HG02798 (cell line): ENCODE results near the gene CD300LB.
"Not testable (repeated sequence)": the region's sequence is repeated elsewhere in the genome, so short reads cannot be mapped to it uniquely, and the experiment has no call there.

Experiments used
- ATAC-seq: cut with Tn5 transposase; IDR thresholded peaks from one replicate; pipeline ENCODE4 v1.9.1; 2021; ENCODE audit warnings: mild to moderate bottlenecking; ENCODE audit not compliant: unreplicated experiment, poor library complexity

Gene CD300LB

DNA sequence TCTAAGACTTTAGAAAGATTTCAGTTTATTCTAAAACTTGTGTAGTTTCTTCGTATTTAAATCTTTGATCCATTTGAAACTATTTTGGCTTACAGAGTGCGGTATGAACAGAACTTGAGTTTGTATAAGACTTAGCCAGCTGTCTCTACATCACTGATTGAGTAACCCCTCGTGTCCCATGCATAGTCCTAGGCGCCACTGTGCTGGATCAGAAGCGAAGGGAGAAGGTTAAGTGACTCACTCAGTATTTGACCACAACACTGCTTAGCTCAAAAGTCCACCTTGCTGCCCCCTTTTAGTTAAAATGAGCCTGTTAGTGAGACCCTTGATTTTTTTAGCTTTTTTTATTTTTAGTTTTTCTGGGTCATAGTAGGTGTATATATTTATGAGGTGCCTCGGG is 28.4 kb downstream of the CD300LB start:
- no peak for ATAC-seq

DNA sequence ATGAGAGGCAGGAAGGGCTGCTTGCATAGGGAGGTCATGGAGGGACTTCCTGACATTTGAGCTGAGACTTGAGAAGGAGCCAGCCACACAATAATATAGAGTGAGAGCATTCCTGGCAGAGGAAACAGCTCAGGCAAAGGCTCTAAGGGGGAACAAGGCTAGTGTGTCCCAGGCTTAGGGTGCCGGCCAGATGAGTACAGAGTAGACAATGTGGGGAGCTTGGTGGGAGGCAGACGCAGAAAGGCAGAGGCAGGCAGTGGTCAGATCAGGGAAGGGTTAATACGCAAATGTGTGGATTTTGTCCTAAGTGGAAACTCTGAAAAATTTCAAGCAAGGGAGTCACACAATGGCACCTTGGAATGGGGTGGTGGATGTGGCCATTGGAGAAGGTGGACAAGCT is 31.3 kb downstream of the CD300LB start:
- ATAC-seq, result no peak

DNA sequence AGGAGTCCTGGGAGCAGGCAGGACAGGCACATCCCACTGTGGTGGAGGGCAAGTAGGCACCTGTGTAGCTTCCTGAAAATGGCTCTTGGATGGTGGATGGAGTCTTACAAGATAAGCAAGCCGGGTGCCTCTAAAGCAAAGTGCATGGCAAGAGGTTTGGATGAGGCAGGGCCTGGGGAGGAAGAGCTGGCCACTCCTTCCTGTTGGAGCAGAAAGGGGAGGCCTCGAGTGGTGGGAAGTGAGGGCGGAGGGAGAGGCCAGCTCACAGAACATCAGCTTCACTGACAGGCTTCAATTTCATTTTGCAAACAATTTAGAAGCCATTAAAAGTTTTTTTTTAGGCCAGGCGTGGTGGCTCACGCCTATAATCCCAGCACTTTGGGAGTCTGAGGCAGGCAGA is 33.8 kb downstream of the CD300LB start:
- ATAC-seq, result no peak

DNA sequence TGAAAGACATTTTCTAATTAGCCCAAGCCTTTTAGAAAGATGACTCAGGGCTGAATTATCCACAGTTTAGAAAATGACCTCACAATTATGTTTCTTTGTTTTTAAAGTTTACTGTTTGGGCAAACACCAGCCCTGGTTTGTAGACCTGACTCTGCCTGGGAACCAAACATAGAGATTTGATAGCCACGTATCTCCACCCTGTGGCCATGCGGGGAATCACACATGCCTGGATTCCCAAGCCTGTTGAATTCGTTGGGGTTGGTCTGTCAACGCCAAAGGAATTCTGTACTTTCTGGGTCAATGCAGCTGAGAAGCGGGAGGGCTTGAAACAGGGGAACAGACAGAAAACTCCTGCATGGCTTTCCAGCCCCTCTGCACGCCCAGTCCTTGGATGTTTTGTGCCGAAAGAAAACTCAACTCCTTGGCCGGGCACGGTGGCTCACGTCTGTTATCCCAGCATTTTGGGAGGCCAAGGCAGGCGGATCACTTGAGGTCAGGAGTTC is 37.9 kb downstream of the CD300LB start:
- ATAC-seq, result peak; percentile 41

DNA sequence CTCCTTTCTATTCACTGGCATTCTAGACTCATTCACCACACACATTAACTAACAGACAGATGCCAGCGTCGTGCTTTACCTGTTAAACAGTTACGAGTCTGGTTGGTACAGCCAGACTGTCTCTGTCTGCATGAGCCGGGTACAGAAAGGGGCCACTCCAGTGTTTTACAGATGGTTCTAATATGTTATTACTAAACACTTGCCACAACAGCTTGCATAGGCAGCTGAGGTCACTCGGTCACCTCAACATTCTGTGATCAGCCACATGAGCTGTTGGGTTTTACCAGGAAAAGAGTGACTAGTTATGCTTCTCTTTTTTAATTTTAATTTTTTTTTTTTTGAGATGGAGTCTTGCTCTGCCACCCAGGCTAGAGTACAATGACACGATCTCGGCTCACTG is 39.6 kb downstream of the CD300LB start:
- ATAC-seq, result no peak

DNA sequence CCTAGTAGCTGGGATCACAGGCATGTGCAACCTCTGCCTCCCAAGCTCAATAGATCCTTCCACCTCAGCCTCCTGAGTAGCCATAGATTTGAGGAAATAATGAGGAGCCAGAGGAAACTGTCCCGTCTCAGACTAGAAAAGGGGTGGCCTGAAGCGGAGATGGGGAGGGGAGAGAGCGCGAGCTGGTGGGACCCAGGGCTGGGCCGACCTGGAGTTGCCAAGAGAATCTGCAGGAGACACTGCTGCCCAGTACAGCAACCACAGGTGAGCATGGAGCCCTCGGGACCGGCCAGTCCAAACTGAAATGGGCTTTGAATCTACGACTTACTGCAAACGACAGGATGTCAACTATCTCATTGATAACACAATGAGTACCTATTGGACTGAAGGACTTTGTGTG is 40.6 kb downstream of the CD300LB start:
- no peak for ATAC-seq

DNA sequence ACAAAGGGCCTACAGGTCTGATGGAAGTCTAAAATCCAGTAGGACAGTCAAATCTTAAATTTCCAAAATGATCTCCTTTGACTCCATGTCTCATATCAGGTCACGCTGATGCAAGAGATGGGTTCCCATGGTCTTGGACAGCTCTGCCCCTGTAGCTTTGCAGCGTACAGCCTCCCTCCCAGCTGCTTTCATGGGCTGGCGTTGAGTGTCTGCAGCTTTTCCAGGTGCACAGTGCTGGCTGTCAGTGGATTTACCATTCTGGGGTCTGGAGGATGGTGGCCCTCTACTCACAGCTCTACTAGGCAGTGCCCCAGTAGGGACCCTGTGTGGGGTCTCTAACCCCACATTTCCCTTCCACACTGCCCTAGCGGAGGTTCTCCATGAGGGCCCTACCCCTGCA is 43.0 kb downstream of the CD300LB start:
- not testable (repeated sequence) for ATAC-seq

DNA sequence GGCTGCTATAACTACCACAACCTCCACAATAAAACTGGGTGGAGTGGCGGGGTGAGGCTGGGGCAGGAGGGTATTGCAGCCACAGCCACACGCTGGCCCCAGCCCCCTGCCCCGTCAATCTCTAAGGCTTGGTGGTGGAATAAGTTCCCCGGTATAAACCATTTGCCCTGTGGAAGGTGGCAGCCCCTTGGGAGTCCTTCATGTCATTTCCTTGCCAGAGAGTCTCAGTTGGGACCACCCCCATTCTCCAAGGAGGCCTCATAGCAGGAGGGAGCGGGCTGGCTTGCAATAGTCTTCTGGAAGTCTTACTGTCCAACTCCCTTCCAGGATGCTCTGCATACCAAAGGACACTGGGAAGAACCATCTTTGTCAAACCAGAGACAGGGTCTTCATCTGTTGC is 45.4 kb downstream of the CD300LB start:
- ATAC-seq, result no peak

DNA sequence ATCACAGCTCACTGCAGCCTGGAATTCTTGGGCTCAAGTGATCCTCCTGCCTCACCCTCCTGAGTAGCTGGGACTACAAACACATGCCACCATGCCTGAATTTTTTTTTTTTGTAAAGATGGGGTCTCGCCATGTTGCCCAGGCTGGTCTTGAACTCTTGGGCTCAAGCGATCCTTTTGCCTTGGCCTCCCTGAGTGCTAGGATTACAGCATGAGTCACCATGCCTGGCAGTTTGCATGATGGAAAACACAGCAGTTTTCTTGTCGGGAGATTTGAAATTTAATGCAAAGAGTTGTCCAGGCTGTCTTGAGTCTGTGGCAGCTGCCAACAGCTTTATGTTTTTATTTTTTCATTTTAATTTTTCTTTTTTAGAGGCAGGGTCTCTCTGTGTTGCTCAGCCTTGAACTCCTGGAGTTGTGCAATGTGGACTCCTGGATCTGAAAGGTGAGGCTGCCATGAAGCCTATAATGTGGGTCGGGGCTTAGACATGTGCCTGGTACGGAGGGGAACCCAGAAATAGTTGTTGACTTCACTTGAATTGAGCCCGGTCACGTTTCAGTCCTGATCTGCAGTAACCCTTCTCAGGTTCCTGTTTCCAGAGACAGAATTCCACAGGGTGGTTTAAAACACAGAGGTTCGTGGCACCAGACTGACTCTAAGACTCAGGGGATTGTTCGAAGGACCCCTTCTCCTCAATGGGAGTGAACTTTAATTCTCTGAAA is 46.1 kb downstream of the CD300LB start:
- ATAC-seq, result no peak

DNA sequence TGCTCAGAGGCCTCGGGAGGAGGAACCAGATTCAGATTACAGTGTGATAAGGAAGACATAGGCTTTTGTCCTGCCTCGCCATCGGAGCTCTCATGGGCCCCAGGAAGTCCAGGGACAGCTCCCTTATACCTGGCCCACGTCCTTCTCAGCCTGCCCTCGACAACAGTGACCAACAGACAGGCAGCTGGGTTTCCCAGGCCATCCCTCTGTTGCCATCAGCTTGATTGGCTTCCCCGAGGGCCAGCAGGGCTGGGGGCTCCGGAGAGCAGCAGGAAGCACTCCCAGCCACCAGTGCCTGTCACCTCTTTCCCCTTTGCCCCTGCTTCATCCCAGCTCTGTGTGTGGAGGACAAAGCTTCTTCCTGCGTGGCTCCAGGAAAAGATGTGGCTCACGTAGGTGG is 47.2 kb downstream of the CD300LB start:
- no peak for ATAC-seq

DNA sequence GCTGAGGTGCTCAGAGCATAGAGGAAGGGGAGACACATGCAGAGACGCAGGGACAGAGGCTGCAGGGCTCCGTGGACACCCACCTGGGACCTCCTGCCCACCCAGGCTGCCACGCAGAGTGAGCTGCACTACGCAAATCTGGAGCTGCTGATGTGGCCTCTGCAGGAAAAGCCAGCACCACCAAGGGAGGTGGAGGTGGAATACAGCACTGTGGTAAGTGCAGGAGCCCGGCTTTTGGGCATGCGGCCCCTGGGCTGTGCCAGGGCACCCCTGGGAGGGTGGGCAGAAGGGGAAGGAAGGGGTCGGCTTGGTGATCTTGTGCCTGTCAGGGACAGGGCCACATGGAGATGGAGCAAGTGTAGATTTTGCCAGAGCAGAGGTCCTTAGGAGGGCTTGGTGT is 49.7 kb downstream of the CD300LB start:
- no peak for ATAC-seq

DNA sequence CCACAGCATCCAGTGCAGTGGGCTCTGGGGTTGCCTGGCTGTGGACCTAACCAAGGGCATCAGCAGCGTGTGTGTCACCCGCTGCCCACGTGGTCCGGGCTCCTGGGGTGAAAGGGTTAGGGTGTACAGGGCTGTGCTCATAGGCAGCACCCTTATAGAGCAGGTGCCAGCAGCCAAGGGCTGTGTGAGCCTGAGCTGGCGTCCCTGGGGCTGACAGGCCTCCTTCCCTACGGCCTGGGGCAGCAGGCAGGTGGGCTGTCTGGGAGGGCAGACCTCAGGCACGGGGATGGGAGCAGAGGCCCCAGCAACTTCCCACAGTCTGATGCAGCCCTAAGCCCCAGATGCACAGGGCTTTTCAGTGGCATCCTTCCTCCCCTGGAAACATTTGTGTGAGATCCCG is 51.0 kb downstream of the CD300LB start:
- ATAC-seq, result no peak

DNA sequence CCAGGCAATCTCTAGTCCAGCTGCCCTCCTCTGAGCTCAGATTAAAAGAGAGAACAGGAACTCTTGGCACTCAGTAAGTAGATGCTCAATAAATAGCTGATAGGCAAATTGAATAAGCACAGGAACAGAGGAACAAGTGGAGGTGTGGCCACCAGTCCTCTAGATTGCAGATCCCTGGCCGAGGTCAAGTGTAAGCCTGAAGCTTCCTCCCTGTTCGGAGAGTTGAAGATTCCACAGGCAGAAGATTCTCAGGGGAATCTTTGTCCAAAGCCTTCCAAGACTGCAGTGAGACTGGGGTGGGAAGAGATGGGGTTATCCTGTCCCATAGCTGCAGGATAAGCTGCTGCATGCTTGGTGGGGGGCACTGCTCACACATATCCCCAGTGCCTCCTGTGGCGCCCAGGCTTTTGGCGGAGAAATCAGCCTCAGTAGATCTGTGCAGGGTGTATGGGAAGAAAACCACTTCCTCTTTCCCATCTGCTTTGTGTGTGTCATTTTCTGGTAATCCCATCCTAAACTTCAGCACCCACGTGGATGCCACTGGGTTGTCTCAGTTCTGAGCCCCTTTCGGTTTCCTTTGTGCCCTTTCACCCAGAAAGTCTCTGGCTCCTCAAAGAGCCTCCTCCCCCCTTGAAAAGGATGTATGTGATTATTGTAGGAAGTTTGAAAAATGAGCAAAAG is 52.7 kb downstream of the CD300LB start:
- ATAC-seq, result peak; percentile 50

DNA sequence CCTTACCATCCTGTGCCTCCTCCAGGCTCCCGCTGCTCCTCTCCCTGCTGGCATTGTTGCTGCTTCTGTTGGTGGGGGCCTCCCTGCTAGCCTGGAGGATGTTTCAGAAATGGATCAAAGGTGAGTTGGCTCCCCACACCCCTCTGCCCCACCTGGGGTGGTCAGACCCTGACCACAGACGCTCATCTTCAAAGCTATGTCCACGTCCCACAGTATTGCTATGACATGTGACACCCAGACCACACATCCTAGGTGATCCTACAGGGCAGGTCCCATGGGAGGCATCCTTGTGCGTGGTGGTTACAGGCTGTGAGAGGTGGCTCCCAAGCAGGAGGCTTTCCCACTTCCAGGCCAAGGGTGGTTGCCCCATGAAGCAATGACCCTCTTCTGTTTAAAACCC is 53.9 kb downstream of the CD300LB start:
- no peak for ATAC-seq

DNA sequence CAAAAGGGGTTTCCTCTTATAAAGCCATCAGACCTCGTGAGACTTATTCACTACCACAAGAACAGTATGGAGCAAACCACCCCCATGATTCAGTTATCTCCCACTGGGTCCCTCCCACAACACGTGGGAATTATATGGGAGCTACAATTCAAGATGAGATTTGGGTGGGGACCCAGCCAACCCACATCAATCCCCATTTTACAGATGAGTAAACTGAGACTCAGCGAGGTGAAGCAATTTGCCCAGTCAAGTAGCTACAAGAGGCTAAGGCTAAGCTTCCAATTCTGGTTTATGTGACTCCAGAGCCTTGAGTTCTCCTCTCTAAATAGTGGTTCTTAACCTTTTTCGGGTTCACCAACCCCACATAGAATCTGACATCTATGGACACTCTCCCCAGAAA is 56.1 kb downstream of the CD300LB start:
- ATAC-seq, result no peak

DNA sequence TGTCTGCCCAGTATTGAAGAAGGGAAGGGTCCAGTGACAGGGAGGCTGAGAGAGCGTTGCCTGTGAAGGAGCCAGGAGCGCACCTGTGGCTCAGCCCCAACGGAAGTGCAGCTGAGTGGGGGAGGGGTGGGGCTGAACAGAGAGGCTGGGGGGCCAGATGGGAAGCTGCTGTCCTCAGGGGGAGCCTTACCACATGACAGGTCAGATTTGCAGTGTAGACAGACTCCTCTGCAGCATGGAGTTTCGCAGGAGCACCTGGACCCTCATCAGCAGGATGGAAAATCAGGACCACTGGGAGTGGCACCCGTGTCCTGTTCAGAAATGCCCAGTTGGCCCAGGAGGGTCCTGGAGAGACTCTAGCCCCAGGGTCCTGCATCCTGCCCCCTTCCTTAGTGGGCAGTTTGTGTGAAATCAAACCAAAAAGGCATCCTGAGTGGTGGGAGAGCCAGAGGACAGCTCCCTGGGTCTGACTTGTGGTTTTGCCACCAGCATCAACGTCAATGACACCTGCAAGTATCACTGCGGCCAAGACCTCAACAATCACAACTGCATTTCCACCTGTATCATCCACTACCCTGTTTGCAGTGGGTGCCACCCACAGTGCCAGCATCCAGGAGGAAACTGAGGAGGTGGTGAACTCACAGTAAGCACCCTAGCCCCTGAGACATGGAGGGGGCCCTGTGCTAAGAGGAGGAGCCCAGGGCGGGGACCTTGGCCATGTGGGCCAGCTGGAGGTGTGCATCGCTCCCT is 57.1 kb downstream of the CD300LB start:
- no peak for ATAC-seq

DNA sequence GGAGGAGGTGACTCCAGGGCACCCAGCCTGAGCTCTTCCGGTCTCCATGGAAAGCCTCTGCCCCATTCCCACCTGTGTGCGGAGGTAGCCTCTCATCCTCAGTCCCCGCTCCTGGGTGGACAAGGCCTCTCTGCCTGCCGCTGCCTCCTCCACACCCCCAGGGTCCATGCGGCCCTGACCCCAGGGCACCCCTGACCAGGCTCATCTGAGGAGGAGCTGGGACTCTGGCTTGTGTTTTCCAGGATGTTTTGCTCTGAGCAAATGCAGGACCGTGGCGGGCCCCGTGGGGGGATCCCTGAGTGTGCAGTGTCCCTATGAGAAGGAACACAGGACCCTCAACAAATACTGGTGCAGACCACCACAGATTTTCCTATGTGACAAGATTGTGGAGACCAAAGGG is 58.0 kb downstream of the CD300LB start:
- no peak for ATAC-seq

DNA sequence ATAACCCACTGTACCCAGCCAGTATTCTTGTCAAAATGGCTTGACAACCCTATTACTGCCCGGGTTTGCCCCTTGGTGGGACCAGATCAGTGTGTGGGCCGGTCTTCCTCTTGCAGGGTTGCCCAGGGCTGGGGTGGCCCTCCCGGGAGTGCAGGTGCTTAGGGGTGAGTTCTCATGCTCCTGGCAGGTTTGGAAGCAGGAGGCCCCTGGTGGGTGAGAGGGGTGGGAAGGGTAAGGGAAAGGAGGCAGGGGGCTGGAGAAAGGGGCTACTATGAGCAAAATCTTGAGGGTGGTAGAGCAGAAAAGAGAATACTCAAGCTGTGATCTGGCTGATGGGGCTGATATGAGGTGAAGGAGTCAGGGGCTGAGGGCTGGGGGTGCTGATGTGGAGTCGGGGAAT is 58.4 kb downstream of the CD300LB start:
- ATAC-seq, result no peak

DNA sequence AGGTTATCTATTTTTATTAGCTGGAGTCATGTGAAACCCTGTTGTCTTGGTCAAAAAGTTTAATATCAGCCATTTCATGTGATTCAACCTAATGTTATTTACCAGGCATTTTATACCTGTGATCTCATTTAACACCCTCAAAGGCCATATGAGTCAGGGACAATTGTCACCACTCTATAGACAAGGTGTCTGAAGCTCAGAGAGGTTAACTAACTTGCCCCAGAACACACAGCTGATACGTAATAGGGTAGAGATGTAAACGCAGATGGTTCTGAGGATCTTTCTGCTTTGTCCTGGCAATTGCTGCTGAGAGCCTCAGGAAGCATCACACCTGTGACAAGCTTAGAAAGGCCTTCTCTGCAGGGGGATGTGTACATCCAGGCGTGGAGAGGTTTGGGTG is 59.9 kb downstream of the CD300LB start:
- no peak for ATAC-seq
